H1 (cell line): ENCODE results near the gene CABP4. TPM values are rescaled to one million over a fixed set of nuclear protein-coding genes. Genes with fewer than 3 reads are reported as not detected.

Experiments
- CHD7 ChIP-seq: fragments of 300-600 bp; sonication (generic); IDR thresholded peaks from 2 replicates; pipeline ENCODE4 v1.7.1; 2012; ENCODE audit warnings: low read length, moderate library complexity, mild to moderate bottlenecking, inconsistent platforms; ENCODE audit not compliant: insufficient replicate concordance
- EP300 ChIP-seq, 2 experiments: IDR thresholded peaks; 1 replicate in 1 of 2; 2 replicates in 1 of 2; pipeline ENCODE4 v1.6.1; 2011 to 2012; ENCODE audit warnings: low read depth in 2 of 2, low read length in 2 of 2, mild to moderate bottlenecking in 2 of 2, borderline replicate concordance in 1 of 2, inconsistent platforms in 1 of 2, moderate library complexity in 1 of 2
- RAD21 ChIP-seq, 2 experiments: IDR thresholded peaks in 1 of 2; conservative IDR thresholded peaks in 1 of 2; 2 replicates each; pipeline ENCODE4 v1.6.1; 2011; ENCODE audit warnings: low read depth in 2 of 2, low read length in 2 of 2, improper control_type of control experiment in 1 of 2, inconsistent platforms in 1 of 2, mild to moderate bottlenecking in 1 of 2, moderate library complexity in 1 of 2
- SP1 ChIP-seq: IDR thresholded peaks from 2 replicates; pipeline ENCODE4 v1.6.1; 2011; ENCODE audit warnings: low read depth, low read length
- TBP ChIP-seq: IDR thresholded peaks from 2 replicates; pipeline ENCODE4 v1.6.1; 2011; ENCODE audit warnings: low read depth, low read length, improper control_type of control experiment
- TCF12 ChIP-seq: IDR thresholded peaks from 2 replicates; pipeline ENCODE4 v1.6.1; 2011; ENCODE audit warnings: low read depth, mild to moderate bottlenecking, low read length
- TEAD4 ChIP-seq: IDR thresholded peaks from 2 replicates; pipeline ENCODE4 v1.6.1; 2012; ENCODE audit warnings: low read depth, low read length, inconsistent platforms, mixed read lengths
- USF2 ChIP-seq: IDR thresholded peaks from 2 replicates; pipeline ENCODE4 v1.6.1; 2011; ENCODE audit warnings: low read length, improper control_type of control experiment
- YY1 ChIP-seq: IDR thresholded peaks from 2 replicates; pipeline ENCODE4 v1.6.1; 2011; ENCODE audit warnings: low read depth, mild to moderate bottlenecking, low read length
- polyA plus RNA-seq, 7 experiments: library from polyadenylated mRNA; depleted of rRNA in 3 of 7; stranded (reverse) in 5 of 7; unstranded in 2 of 7; fragments of >200 nt in 5 of 7; fragments of 200-250 nt in 2 of 7; gene quantifications; 1 replicate in 5 of 7; 2 replicates in 1 of 7; 4 replicates in 1 of 7; pipeline versions ENCODE4 v1.2.1 to v1.2.3, GENCODE V29; 2011 to 2013; ENCODE audit warnings: missing spikeins in 2 of 7, mixed read lengths in 2 of 7
- total RNA-seq: library from RNA; stranded (reverse); fragmentation: NEBNext Ultra II Directional; extraction: Animal tissue kit (Norgen Biotek cat#: 25700); gene quantifications from 2 replicates; pipeline ENCODE4 v1.2.1, GENCODE V29; 2021

The CABP4 gene
- total and polyA plus RNA-seq, 2 of the 8 experiments (the other 6 are each of a cell fraction or from before 2014, with no cell fraction given), result not detected

GRCh38 chr11:67452141-67452952 lies 2.8 kb upstream of the CABP4 start, which contains the start of gene GPR152 (continued):
- TF ChIP-seq CHD7 (no peak), SP1 (no peak), TCF12 (no peak), RAD21 (IDR thresholded peaks at IDR 0.05 in 1 of 2, conservative IDR thresholded peaks at IDR 0.05 in 1 of 2; ENCODE audit: low read depth in 2 of 2, low read length in 2 of 2) (no peak), YY1 (no peak), TBP (no peak), TEAD4 (no peak), USF2 (no peak), EP300 (IDR thresholded peaks at IDR 0.05; ENCODE audit: borderline replicate concordance in 1 of 2, low read depth in 2 of 2, low read length in 2 of 2) (no peak)
